GM21367 (cell line): ENCODE results near the gene CHAD.
A peak's percentile ranks its signal among the peaks of the same experiment; 100 is the strongest.
"Not testable (repeated sequence)": the region's sequence is repeated elsewhere in the genome, so short reads cannot be mapped to it uniquely, and the experiment has no call there.

Experiments used
- ATAC-seq: cut with Tn5 transposase; IDR thresholded peaks from one replicate; pipeline ENCODE4 v1.9.1; 2021; ENCODE audit not compliant: unreplicated experiment

Gene CHAD

DNA sequence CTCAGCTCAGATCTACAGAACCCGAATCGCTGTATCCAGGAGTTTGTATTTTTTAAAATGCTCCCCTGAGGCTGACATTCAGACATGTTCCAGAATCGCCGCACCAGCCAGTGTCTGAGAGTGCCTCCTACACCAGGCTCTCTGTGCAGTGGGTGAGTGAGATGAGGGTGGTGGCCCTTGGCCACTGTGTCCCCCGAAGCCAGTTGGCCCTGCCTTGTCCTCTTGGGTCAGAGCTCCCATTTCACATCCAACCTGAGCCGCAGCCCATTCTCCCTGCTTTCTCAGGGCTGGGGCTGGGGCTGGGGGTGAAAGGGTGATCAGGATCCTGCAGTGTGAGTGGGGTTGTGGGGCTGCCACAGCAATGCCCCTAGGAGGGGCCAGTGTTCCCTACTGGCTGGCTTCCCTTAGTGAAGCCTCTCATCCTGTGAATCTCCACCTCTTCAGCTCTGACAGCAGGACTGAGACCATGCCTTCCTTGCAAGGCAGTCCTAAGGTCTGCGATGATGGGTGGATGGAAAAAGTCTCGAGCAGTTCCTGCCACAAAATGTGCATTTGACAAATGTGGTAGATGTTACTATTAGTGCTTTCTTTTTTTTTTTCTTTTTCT is 26.6 kb upstream of the CHAD start:
- ATAC-seq: no peak

DNA sequence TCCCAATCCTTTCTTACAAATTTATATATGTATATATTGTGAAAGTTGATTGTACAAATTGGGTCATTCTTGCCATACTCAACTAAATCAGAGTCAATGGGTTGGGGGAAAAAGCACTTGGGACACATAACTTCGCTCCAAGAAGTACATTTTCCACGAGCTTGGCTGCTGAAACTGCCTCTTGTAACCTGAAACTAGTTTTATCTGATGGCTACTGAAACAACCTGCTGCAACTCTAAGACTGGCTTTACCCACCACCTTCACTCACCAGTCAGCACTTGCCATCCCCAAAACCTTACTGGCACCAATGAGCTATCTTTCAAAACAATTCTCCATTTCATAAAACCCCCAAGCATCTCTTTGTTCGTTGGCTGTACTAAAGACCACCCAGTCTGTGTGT is 25.1 kb upstream of the CHAD start:
- no peak for ATAC-seq

DNA sequence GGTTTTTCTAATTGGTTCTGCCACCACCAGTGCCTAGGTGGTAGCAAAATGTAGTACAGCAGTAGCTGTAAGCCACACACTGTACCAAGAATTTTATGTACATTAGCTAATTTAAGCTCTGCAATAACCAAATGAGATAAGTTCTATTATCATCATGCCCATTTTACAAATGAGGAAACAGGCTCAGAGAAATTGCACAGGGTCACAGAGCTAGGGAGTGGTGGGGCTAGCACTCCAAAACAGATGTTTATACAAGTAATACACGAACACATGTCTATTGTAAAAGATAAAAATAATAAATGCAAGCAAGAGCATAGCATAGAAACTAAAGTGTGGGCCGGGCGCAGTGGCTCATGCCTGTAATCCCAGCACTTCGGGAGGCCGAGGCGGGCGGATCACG is 23.5 kb upstream of the CHAD start:
- ATAC-seq: no peak

DNA sequence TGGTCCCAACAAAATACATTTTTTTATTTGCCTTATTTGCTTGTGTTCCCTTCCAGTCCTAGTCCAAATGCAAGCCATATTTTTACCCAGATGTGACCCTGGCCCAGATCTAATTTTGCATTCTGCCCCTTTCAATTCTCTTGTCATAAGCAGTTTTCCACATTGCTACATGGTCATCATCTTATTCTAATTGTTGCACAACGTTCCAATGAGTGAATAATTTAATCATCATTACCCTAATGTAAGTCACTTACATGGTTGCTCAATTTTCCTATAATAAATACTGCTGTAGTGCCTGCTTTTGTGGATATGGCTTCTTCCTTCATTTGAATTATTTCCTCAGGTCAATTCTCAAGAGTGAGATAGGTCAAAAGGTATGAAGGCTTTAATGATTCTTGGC is 22.8 kb upstream of the CHAD start:
- no peak for ATAC-seq

DNA sequence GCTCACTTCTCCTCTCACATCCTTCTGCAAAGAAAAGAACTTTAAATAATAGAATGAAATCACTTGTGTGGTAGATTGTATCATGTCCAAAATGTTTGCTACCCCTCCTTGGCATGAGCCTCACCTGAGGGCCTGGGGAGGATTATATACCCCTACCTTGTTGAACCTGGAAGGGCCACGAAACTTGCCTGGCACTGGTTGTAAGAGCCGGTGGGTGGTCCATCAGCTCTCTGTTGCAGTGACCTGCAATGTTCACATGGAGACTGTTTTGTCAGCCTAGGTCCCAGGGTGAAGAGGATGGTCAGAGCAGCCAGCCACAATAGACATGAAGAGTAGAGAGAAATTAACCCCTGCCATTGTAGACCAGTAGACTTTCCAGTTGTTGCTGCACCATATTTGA is 20.2 kb upstream of the CHAD start:
- ATAC-seq: no peak

DNA sequence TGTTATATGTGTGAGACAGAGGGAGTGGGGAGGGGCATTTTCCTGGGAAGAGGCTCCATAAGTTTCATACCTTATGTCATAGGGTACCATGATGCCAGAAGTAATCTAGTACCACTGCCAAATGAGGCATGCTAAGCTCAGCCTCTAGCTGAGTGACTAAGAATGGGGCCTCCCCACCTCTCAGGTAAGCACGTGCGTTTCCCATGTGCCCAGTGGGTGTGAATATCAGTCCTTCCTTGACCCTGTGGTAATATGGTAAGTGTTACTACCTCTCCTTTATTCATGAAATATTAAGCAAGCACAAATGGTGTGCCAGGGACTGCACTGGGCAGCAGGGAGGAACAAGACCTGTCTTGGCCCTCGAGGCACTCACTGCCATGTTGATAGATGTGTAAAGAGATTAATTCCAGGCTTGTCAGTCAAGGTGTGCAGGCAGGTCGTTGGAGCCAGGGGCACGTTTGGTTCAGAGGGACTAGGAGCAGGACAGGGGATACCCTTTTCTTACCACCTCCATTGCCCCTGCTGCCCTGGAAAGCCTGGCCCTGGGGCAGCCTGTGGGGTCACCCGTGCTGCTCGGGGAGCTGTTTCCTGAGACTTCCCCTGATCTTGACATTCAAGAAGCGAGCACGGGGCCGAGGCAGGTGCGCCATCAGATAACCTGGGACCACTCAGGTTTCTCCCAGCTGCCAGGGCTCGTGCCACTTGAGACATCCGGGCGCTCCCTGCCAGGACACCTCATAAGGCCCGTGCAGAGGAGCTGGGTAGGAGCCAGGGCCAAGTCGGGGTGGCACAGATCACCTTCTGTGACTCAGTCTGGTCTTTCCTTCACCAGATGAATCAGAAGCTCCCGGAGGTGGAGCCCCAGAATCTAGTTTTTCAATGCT is 18.8 kb upstream of the CHAD start:
- ATAC-seq: no peak

DNA sequence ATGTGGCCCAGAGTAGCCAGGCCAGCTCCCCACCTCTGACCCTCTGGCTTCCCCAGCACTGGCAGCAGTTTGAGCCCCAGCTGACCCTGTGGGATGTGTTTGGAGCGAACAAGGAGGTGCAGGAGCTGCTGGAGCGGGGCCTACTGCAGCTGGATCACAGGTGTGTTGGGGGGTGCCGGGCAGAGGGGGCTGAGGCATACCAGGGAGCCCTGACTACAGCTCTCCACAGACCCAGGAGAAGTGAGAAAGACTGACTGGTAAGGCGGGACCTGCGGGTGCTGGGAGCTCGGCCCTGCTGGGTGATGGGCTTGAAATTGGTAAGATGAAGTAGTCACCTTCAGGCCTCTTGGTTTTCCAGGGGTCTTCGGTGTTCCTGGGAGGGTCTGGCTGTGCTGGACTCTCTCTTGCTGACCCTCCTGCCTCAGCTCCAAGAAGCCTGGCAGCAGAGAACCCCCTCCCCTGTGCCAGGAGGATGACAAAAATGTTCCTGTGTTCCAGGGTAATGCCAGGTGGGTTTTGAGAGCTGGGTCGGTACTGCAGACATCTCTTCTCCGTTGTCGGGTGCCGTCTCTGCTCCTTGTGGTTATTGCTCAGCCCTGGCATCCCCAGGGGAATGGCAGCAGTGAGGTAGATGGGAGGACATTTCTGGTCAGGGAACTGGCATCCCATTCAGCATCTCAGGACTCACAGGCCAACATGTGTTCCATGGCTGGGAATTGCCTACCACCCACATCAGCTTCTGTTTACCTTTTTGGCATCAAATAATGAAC is 15.9 kb upstream of the CHAD start:
- no peak for ATAC-seq

DNA sequence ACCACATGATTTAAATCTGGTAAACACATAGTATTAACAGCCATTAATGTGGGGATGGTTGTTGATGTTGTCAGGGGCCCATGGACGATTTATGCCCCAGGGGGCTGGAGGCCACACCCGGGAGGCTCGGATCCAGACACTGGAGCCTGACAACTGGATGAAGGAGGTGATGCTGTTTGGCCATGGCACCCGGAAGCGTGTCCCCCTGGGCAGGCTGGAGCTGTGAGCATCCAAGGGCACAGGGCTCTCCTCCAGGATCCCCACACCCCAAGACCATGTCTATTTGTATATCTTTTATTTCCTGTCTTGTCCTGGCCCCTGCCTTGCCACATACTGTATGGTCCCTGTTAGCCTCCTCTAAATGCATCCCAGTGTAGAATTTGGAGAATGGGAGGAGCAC is 14.6 kb upstream of the CHAD start:
- ATAC-seq: no peak

DNA sequence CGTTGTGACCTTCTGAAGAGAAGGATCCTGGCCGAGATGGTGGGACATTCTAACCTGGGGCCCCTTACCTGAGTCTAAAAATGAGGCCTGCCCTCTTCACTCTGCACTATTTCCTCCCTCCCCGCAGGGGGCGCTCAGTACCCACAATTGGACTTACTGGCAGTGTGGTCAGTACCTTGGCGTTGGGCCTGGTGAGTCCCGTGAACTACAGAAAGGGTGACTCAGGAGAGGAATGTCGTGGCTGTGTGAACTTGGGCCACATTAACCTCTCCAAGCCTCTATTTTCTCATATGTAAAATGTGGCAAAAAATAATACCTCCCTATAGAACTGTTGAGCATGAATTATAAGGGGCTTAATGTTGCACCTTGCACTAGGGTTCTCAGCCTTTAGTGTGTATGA is 13.8 kb upstream of the CHAD start:
- no peak for ATAC-seq

DNA sequence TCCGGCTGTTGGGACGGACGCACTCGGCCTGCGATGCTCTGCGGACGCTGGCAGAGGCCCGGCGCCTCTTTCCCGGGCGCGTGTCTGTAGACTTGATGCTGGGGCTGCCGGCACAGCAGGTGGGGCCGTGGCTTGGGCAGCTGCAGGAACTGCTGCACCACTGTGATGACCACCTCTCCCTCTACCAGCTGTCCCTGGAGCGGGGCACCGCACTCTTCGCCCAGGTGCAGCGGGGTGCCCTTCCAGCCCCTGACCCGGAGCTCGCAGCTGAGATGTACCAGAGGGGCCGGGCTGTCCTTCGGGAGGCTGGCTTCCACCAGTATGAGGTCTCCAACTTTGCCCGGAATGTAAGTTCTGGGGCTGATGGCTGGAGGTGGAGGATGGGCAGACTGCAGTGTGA is 13.4 kb upstream of the CHAD start:
- ATAC-seq: no peak

DNA sequence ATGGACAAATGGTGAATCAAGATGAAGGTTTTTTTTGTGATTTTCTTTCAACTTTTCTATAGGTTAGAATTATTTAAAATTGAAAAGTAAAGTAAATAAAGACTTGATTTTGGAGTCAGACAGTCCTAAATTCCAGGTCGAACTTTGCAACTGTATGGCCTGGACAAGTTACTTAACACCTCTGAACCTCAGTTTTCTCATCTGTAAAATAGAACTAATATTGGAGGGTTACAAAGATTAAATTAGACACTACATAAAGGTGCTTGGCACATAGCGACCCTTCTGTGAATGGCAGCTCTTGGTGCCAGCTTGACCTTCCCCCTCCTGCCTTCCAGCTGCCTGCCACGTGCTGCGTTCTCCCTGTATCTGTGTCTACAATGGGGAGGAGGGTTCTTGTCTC is 13.0 kb upstream of the CHAD start:
- ATAC-seq: no peak

DNA sequence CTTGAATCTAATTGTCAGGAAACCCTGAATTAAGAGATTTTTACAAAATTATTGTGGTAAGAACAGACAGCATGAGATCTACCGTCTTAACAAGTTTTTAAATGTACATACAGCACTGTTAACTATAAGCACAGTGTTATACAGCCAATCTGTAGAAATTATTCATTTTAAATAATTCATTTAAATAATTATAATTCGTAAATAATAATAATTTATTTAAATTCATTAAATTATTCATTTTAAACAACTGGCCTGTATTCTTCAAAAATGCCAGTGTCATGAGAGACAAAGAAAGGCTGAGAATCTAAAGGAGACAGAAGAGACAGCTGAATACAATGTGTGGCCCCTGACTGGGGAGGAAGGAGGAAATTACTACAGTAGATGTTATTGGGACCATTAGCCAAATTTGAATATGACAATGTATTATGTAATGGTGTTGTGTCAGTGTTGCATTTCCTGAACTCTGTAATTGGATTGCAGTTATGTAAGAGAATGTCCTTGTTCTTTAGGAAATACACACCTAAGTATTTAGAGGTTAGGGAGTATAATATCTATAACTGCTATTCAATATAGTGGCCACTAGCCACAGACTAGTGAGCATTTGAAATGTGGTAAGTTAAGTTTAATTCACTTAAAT is 12.3 kb upstream of the CHAD start:
- no peak for ATAC-seq

DNA sequence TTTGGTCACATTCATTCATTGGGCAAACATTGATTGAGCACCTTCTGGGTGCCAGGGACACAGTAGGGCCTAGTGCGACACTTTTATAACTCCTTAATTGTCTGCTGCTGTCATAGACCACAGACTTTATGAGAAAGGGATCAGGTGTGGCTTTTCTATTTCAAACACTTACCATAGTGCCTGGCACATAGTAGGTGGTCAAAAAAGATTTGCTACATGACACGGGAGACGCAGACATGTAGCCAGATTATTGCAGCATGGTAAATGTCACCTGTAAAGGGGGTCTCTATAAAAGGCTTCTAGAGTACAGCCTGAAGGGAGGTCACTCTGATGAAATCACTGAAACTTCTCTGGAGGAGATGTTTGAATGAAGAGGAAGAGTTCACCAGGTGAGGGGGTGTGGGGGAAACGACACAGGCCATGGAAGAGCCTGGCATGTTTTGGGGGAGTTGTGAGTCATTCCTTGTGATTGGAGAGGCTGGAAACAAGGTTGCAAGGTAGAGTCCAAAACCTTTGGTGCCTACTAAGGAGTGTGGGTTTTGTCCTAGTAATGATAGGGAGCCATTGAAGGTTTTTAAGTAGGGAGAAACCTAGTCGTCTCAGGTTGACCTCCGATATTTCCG is 11.6 kb upstream of the CHAD start:
- ATAC-seq: no peak

DNA sequence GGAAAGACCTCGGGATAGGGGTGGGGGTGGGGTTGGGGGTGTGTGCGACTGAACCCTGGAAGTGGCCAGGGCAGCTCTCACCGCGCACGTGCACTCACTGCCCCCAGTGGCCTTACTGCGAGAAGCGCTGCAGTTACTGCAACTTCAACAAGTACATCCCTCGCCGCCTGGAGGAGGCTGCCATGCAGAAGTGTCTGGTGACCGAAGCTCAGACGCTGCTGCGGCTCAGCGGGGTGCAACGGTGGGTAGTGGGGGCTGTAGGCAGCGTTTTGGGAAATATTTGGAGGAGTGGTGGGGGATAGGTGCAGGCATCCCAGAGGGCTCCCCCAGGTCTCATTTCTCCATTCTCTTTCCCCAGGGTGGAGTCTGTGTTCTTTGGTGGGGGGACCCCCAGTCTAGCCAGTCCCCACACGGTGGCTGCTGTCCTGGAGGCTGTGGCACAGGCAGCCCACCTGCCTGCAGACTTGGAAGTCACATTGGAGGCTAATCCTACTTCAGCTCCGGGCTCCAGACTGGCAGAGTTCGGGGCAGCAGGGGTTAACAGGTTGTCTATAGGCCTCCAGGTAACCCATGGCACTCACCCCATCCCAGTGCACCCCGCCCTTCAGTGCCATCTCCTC is 11.0 kb upstream of the CHAD start:
- no peak for ATAC-seq

DNA sequence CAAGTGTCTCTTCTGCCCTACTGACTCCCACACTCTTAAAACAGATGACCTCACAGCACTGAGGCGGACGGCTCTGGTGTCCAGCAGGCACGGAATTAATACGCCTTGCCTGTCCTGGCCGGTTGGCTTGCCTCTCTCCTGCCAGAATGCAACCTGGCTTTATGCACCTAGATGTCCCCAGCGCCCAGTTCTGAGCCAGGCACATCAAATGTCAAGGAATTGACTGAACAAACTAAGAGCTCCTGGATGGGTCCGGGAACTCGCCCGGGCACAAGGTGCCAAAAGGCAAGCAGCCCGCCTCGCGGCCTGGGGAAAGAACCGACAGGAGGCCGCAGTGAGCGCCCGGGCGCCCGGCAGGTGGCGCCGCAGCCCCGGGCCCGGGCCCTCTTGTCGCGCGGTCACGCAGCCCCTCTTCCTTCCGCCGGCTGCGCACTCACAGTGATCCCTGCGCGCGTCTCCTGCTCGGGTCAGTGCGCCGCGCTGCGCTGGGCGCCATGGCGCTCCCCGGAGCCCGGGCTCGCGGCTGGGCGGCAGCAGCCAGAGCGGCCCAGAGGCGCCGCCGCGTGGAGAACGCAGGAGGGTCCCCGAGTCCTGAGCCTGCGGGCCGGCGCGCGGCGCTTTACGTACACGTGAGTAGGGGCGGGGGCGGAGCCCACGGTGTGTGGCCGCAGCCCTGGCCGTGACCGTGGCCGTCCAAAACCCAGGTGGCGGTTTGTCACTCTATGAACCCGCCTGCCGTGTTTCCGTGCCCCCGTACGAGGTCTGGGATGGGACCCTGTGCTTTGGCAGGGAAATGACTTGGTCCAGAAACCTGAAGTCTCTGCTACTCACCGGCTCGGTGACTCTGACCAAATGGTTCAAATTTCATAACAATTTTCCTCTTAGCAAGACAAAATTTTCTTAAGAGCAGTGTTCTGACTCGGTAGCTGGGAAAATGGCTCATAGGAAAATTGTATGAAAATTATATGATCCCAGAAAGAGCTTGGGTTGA is 10.0 kb upstream of the CHAD start, which contains the start of gene RSAD1:
TSS of gene RSAD1 (plus strand) at position 470 of the 991 bp plus-strand sequence. CDS start at position 495, 25 bp downstream.
- ATAC-seq: peak; percentile 84

DNA sequence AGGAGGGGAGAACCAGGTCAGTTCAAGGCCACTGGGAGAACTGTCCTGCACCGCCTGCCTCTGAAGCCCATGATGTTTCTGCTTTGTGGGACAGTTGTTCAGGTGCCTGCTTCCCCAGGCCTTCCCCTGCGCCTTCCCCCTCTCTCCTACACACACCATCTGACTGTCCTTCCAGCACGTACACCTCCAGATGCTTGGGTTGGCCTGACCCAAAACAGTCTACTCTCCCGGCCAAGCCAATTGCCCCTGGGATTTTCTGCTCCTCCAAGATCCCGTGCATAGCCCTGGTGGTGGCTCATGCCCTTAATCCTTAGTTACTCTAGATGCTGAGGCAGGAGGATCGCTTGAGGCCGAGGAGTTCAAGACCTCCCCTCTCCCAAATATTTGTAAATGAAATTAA is 9.3 kb upstream of the CHAD start:
- no peak for ATAC-seq

DNA sequence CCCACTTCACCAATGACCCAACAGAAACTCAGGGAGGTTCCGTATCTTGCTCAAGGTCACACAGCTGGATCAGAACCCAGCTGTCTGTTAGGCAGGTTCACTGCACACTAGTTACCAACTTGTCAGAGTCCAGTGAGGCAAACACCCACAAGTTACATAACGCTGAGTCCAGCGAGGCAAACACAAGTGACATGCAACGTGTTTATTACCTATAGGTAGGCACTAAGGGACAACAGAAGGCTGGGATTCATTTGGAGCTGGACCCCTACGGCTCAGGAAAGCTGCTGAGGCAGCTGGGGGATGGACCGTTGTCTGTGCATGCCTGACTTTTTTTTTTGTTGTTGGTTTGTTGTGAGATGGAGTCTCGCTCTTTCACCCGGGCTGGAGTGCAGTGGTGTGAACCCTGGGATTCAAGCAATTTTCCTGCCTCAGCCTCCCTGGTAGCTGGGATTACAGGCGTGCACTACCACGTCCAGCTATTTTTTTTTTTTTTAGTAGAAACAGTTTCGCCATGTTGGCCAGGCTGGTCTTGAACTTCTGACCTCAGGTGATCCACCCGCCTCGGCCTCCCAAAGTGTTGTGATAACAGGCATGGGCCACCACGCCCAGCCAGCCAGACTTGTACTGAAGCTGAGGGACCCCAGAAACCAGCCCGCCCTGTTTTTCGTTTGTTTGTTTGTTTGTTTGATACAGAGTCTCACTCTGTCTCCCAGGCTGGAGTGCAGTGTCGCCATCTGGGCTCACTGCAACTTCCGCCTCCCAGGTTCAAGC is 8.1 kb upstream of the CHAD start:
- no peak for ATAC-seq

DNA sequence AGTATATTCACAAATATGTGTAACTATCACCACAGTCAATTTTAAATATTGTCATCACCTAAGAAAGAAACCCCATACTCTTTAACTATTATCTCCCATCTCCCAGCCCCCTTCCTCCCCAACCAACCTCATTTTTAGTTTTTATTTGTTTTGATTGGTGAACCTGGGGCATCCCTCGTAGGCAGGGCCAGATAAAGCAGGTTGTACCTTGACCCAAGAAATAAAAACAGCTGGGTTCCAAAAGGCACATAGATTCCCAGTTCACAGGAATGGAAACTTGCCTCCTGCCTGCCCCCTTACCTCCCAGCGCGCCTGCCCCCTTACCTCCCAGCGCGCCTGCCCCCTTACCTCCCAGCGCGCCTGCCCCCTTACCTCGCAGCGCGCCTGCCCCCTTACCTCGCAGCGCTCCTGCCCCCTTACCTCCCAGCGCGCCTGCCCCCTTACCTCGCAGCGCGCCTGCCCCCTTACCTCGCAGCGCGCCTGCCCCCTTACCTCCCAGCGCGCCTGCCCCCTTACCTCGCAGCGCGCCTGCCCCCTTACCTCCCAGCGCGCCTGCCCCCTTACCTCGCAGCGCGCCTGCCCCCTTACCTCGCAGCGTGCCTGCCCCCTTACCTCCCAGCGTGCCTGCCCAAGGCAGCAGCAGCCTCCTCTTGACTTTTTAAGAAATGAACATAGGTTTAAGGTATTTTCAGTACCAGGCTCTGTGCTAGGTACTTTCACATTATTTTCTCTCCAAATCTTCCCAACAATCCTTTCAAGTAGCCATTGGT is 7.3 kb upstream of the CHAD start:
- ATAC-seq: not testable (repeated sequence)
